ENCODE results near the gene VPS8. TPM values are rescaled to one million over a fixed set of nuclear protein-coding genes. Genes with fewer than 3 reads are reported as not detected.

VPS8 gene
- total RNA-seq, 1 experiment from 2014 or later: 39.7 TPM

DNA sequence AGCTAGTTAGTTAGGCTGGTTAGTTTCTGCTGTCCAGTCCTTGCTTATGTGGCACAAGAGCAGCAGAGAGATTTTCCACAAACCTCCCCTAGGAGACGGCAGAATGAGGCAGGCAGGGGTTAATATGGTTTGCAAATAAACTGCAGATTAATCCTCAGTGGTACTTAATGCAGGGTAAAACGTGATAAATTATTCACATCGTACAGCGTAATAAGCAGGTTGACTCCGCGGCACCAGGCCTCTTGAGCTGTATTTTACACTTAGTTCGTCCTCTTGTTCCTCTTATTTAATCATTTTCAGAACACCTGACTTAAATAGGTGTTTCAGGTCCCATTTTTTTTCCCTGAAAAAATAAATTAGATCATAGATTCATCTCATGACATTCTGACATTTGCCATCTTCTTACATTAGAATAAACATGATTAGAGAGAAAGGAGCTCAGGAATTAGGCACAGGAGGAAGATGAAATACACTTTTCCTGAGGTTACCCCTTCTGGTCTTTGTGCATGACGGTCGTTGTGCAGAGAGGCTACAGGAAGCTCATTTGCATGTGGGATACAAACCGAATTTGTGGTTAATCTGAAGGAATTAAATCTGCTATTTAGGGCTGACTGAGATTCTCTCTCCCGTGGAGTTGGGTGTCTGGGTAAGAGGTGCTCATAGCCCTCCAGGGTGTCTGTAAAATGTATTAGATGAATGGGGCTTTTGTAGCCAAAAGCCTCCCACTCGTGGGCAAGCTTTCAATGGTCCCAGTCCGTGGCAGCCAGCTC is 27.1 kb upstream of the VPS8 start:
- no peaks in the 10 kb centered on the region for H4K20me1 ChIP-seq (ENCODE audit: control insufficient read depth, insufficient read depth, insufficient read length)
- H3K27ac ChIP-seq (ENCODE audit: insufficient read length, low read depth, low read length): no peak overlapping the region
- no CpG with 5 or more reads among the region's 13 CpGs for WGBS (ENCODE audit: extremely low coverage, insufficient read length, low lambda C conversion rate)
- H3T11ph ChIP-seq (ENCODE audit: low read length): no peak overlapping the region
- no peaks in the 10 kb centered on the region for H3K79me1 ChIP-seq (ENCODE audit: insufficient read depth, low read depth, low read length, poor library complexity, severe bottlenecking)
- H3K4me2 ChIP-seq (ENCODE audit: insufficient read depth, insufficient read length, low read length): no peak overlapping the region
- H3K27ac Mint-ChIP-seq: no peak overlapping the region
- H3K18ac ChIP-seq (ENCODE audit: insufficient read length, low read depth, low read length): no peak overlapping the region
- no peak overlapping the region for H4K8ac ChIP-seq (replicated peaks; ENCODE audit: insufficient read length, low read depth, low read length)
- no peak for TF ChIP-seq CTCF (conservative IDR thresholded peaks at IDR 0.05)
- no peaks in the 10 kb centered on the region for H3K9me3 ChIP-seq (ENCODE audit: control insufficient read depth, low read depth, low read length)
- H4K91ac ChIP-seq (ENCODE audit: insufficient read length, low read depth, low read length): no peak overlapping the region
- H2BK5ac ChIP-seq (ENCODE audit: insufficient read length, low read length): no peak overlapping the region
- H3K79me2 ChIP-seq (ENCODE audit: insufficient read depth, low read length): no peaks in the 10 kb centered on the region
- no peak overlapping the region for H3K14ac ChIP-seq (ENCODE audit: insufficient read depth, low read length)
- H3K4me1 Mint-ChIP-seq: peaks cover 15 to 28% of the 10 kb centered on the region in 2 experiments
- H3K4me3 Mint-ChIP-seq: no peak overlapping the region
- no peaks in the 10 kb centered on the region for H3K27me3 ChIP-seq (ENCODE audit: insufficient read depth, low read length)
- H2BK15ac ChIP-seq (ENCODE audit: low read depth, low read length): no peak overlapping the region
- no peaks in the 10 kb centered on the region for H3K9me3 Mint-ChIP-seq
- H4K5ac ChIP-seq (ENCODE audit: insufficient read length, low read depth, low read length): no peak overlapping the region
- H3K4ac ChIP-seq (ENCODE audit: low read depth, low read length): no peak overlapping the region
- no peaks in the 10 kb centered on the region for H3K23me2 ChIP-seq (ENCODE audit: insufficient read length, low read depth, low read length, poor library complexity, severe bottlenecking)
- H3K23ac ChIP-seq (ENCODE audit: insufficient read length, low read depth, low read length): no peak overlapping the region
- H3K56ac ChIP-seq (ENCODE audit: insufficient read length, low read depth, low read length): no peak overlapping the region
- H3K36me3 Mint-ChIP-seq (ENCODE audit: insufficient read depth in 1 of 3, low read depth in 3 of 3): no peaks in the 10 kb centered on the region; a peak in 1 of 7 replicates
- H2AK5ac ChIP-seq (ENCODE audit: insufficient read length, low read length): no peak overlapping the region
- DNase-seq: no peak
- H2AFZ ChIP-seq (ENCODE audit: low read length): no peak overlapping the region
- H3K27me3 Mint-ChIP-seq (ENCODE audit: low read depth): peaks cover 14% of the 10 kb centered on the region
- no peak overlapping the region for H3K9ac ChIP-seq (ENCODE audit: extremely low read depth, insufficient read length, low read length)
- H2BK120ac ChIP-seq (ENCODE audit: low read depth, low read length, poor library complexity, severe bottlenecking): no peak overlapping the region
- no peaks in the 10 kb centered on the region for H3K4me1 ChIP-seq (ENCODE audit: insufficient read depth, low read length)
- H2BK20ac ChIP-seq (ENCODE audit: low read depth, low read length, poor library complexity, severe bottlenecking): no peak overlapping the region
- no peak overlapping the region for H2BK12ac ChIP-seq (ENCODE audit: insufficient read length, low read depth, low read length)
